H9 (cell line): Measurements from ENCODE around the gene PIPOX. TPM values are rescaled to one million over a fixed set of nuclear protein-coding genes. Genes with fewer than 3 reads are reported as not detected.

ENCODE experiments used
- DNase-seq: peaks from one replicate; pipeline ENCODE4 v3.0.0-alpha.2; 2017
- H2AFZ ChIP-seq: one replicate; pipeline ENCODE4 v1.6.1; 2013; ENCODE audit warnings: mild to moderate bottlenecking, low read length, control low read depth, moderate library complexity
- H2AK5ac ChIP-seq: 2 replicates; pipeline ENCODE4 v1.6.1; 2013; ENCODE audit warnings: low read length, control low read depth, mixed read lengths; ENCODE audit not compliant: insufficient read length
- H2BK120ac ChIP-seq: one replicate; pipeline ENCODE4 v1.6.1; 2013; ENCODE audit warnings: low read depth, mild to moderate bottlenecking, low read length, control low read depth, inconsistent platforms; ENCODE audit not compliant: poor library complexity, severe bottlenecking
- H2BK12ac ChIP-seq: 2 replicates; pipeline ENCODE4 v1.6.1; 2013; ENCODE audit warnings: low read length, control low read depth, mixed read lengths, low read depth; ENCODE audit not compliant: insufficient read length
- H2BK15ac ChIP-seq: 2 replicates; pipeline ENCODE4 v1.6.1; 2013; ENCODE audit warnings: low read depth, low read length, control low read depth
- H2BK20ac ChIP-seq: one replicate; pipeline ENCODE4 v1.6.1; 2013; ENCODE audit warnings: low read depth, mild to moderate bottlenecking, low read length, control low read depth, inconsistent platforms; ENCODE audit not compliant: poor library complexity, severe bottlenecking
- H2BK5ac ChIP-seq: 2 replicates; pipeline ENCODE4 v1.6.1; 2013; ENCODE audit warnings: low read length, control low read depth, mixed read lengths; ENCODE audit not compliant: insufficient read length
- H3K14ac ChIP-seq: 2 replicates; pipeline ENCODE4 v1.6.1; 2013; ENCODE audit warnings: low read length, control low read depth; ENCODE audit not compliant: insufficient read depth
- H3K18ac ChIP-seq: 2 replicates; pipeline ENCODE4 v1.6.1; 2013; ENCODE audit warnings: low read depth, mild to moderate bottlenecking, mixed read lengths, low read length, control low read depth; ENCODE audit not compliant: insufficient read length
- H3K23ac ChIP-seq: 2 replicates; pipeline ENCODE4 v1.6.1; 2013; ENCODE audit warnings: low read length, control low read depth, mixed read lengths, low read depth; ENCODE audit not compliant: insufficient read length
- H3K23me2 ChIP-seq: 2 replicates; pipeline ENCODE4 v1.6.1; 2013; ENCODE audit warnings: low read depth, mild to moderate bottlenecking, mixed read lengths, low read length, control low read depth; ENCODE audit not compliant: insufficient read length, poor library complexity, severe bottlenecking
- H3K27ac ChIP-seq: 2 replicates; pipeline ENCODE4 v1.5.1; 2013; ENCODE audit warnings: low read length, control low read depth, mixed read lengths, low read depth; ENCODE audit not compliant: insufficient read length
- H3K27me3 ChIP-seq: 2 replicates; pipeline ENCODE4 v1.6.1; 2013; ENCODE audit warnings: low read length, control low read depth, inconsistent platforms; ENCODE audit not compliant: insufficient read depth
- H3K4ac ChIP-seq: 2 replicates; pipeline ENCODE4 v1.6.1; 2013; ENCODE audit warnings: low read depth, mild to moderate bottlenecking, control low read depth, inconsistent platforms, low read length, moderate library complexity
- H3K4me1 ChIP-seq: 2 replicates; pipeline ENCODE4 v1.6.1; 2013; ENCODE audit warnings: low read length, control low read depth, inconsistent platforms; ENCODE audit not compliant: insufficient read depth
- H3K4me2 ChIP-seq: 2 replicates; pipeline ENCODE4 v1.6.1; 2013; ENCODE audit warnings: low read length, control low read depth, mixed read lengths; ENCODE audit not compliant: insufficient read length, insufficient read depth
- H3K56ac ChIP-seq: 2 replicates; pipeline ENCODE4 v1.6.1; 2013; ENCODE audit warnings: low read depth, mild to moderate bottlenecking, mixed read lengths, low read length, control low read depth; ENCODE audit not compliant: insufficient read length
- H3K79me1 ChIP-seq: 2 replicates; pipeline ENCODE4 v1.6.1; 2013; ENCODE audit warnings: low read depth, mild to moderate bottlenecking, moderate library complexity, low read length, control low read depth, inconsistent platforms; ENCODE audit not compliant: insufficient read depth, poor library complexity, severe bottlenecking
- H3K79me2 ChIP-seq: 2 replicates; pipeline ENCODE4 v1.6.1; 2013; ENCODE audit warnings: low read length, control low read depth, inconsistent platforms; ENCODE audit not compliant: insufficient read depth
- H3K9ac ChIP-seq: 2 replicates; pipeline ENCODE4 v1.6.1; 2013; ENCODE audit warnings: low read length, control low read depth, mixed read lengths; ENCODE audit not compliant: insufficient read length; ENCODE audit errors: extremely low read depth
- H3K9me3 ChIP-seq: one replicate; pipeline ENCODE4 v1.6.1; 2013; ENCODE audit warnings: low read depth, low read length, inconsistent platforms; ENCODE audit not compliant: control insufficient read depth
- H3T11ph ChIP-seq: one replicate; pipeline ENCODE4 v1.6.1; 2013; ENCODE audit warnings: mild to moderate bottlenecking, low read length, control low read depth, inconsistent platforms
- H4K20me1 ChIP-seq: one replicate; pipeline ENCODE4 v1.6.1; 2013; ENCODE audit not compliant: control insufficient read depth, insufficient read length, insufficient read depth
- H4K5ac ChIP-seq: 2 replicates; pipeline ENCODE4 v1.6.1; 2013; ENCODE audit warnings: low read depth, mild to moderate bottlenecking, mixed read lengths, low read length, control low read depth; ENCODE audit not compliant: insufficient read length
- H4K8ac ChIP-seq: replicated peaks from 2 replicates; pipeline ENCODE4 v1.6.1; 2013; ENCODE audit warnings: low read length, control low read depth, mixed read lengths, low read depth; ENCODE audit not compliant: insufficient read length
- H4K91ac ChIP-seq: 2 replicates; pipeline ENCODE4 v1.6.1; 2013; ENCODE audit warnings: low read depth, mild to moderate bottlenecking, moderate library complexity, mixed read lengths, low read length, control low read depth; ENCODE audit not compliant: insufficient read length
- H3K27ac Mint-ChIP-seq, 3 experiments: 2 replicates in 2 of 3; 3 replicates in 1 of 3; pipeline ENCODE4 v1.8.0; 2020 to 2021; ENCODE audit warnings: mixed read lengths in 3 of 3, mild to moderate bottlenecking in 1 of 3, moderate library complexity in 1 of 3
- H3K27me3 Mint-ChIP-seq: 2 replicates; pipeline ENCODE4 v1.8.0; 2021; ENCODE audit warnings: low read depth, mild to moderate bottlenecking, moderate library complexity, mixed read lengths
- H3K36me3 Mint-ChIP-seq, 3 experiments: 2 replicates in 2 of 3; 3 replicates in 1 of 3; pipeline ENCODE4 v1.8.0; 2020 to 2021; ENCODE audit warnings: low read depth in 3 of 3, mixed read lengths in 3 of 3; ENCODE audit not compliant: insufficient read depth in 1 of 3
- H3K4me1 Mint-ChIP-seq, 2 experiments: 2 replicates each; pipeline ENCODE4 v1.8.0; 2020; ENCODE audit warnings: mixed read lengths in 2 of 2
- H3K4me3 Mint-ChIP-seq, 2 experiments: 2 replicates in 1 of 2; 3 replicates in 1 of 2; pipeline ENCODE4 v1.8.0; 2020 to 2021; ENCODE audit warnings: mild to moderate bottlenecking in 2 of 2, mixed read lengths in 2 of 2, moderate library complexity in 1 of 2
- H3K9me3 Mint-ChIP-seq, 2 experiments: 2 replicates in 1 of 2; 3 replicates in 1 of 2; pipeline ENCODE4 v1.8.0; 2020; ENCODE audit warnings: mild to moderate bottlenecking in 2 of 2, mixed read lengths in 2 of 2, moderate library complexity in 1 of 2
- CTCF ChIP-seq: fragments of 200-600 bp; sonication (generic); conservative IDR thresholded peaks from 3 replicates; pipeline ENCODE4 v1.8.0; 2021; ENCODE audit warnings: antibody characterized with exemption, mild to moderate bottlenecking
- WGBS: extraction: QIAGEN DNeasy Blood & Tissue Kit; methylation state at CpG from one replicate; pipeline ENCODE4 v1.1.7; 2013; ENCODE audit warnings: missing lambda C conversion rate, low lambda C conversion rate, mixed read lengths; ENCODE audit not compliant: insufficient read length; ENCODE audit errors: extremely low coverage; 5-methylcytosine and 5-hydroxymethylcytosine counted together
- total RNA-seq: library from RNA; stranded (reverse); gene quantifications from 2 replicates; pipeline ENCODE4 v1.2.1, GENCODE V29; 2021

The PIPOX gene
- total RNA-seq, 1 experiment from 2014 or later: 30.1 TPM

DNA sequence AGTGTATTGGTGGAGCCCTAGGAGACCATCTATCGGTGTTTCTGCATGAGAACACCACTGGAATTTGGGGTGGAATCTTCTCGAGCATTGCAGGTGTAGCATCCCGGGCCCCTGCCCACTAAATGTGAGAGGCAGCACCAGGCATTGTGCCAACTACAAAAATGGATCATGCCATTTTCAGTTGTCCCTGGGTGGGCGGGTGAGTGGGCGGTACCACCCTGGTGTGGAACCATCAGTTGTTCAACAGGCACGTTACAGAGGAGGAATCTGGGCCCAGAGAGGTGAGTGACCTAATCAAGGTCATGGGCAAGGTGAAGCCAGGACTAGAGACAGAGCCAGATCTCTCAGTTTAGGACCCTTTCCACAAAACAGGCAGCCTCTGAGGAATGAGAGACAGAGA, 8.8 kb downstream of the PIPOX start:
- peaks cover 11% of the 10 kb centered on the region; the same call in 1 of the 2 replicates for H3K4me1 ChIP-seq
- no peaks in the 10 kb centered on the region for H3K23me2 ChIP-seq
- no peak overlapping the region for H2BK12ac ChIP-seq
- H3K9me3 ChIP-seq: no peaks in the 10 kb centered on the region
- no peak overlapping the region for H3K23ac ChIP-seq
- H3T11ph ChIP-seq: no peak overlapping the region
- H3K4me1 Mint-ChIP-seq: peaks cover 22 to 29% of the 10 kb centered on the region in 2 experiments
- H2BK5ac ChIP-seq: no peak overlapping the region
- H2AFZ ChIP-seq: no peak overlapping the region
- no peak overlapping the region for H3K4me3 Mint-ChIP-seq
- no peak for DNase-seq
- H3K14ac ChIP-seq: no peak overlapping the region
- no peaks in the 10 kb centered on the region for H3K27me3 Mint-ChIP-seq
- no peak overlapping the region for H3K4me2 ChIP-seq
- H2AK5ac ChIP-seq: no peak overlapping the region
- no peaks in the 10 kb centered on the region for H3K27me3 ChIP-seq
- WGBS: no CpG with 5 or more reads among the region's 6 CpGs
- H3K9me3 Mint-ChIP-seq: no peaks in the 10 kb centered on the region
- H3K18ac ChIP-seq: no peak overlapping the region
- no peak overlapping the region for H3K9ac ChIP-seq
- H4K91ac ChIP-seq: no peak overlapping the region
- TF ChIP-seq CTCF: no peak
- H2BK120ac ChIP-seq: no peak overlapping the region
- peak overlapping the region in 2 of 3 experiments; percentile 32 to 62; a peak in 2 of 7 replicates for H3K27ac Mint-ChIP-seq
- no peaks in the 10 kb centered on the region for H3K79me2 ChIP-seq
- no peak overlapping the region for H3K56ac ChIP-seq
- H2BK20ac ChIP-seq: no peak overlapping the region
- H3K4ac ChIP-seq: no peak overlapping the region
- H2BK15ac ChIP-seq: no peak overlapping the region
- peaks cover 0 to 20% (median 3%) of the 10 kb centered on the region in 3 experiments; a peak in 3 of 7 replicates for H3K36me3 Mint-ChIP-seq
- no peaks in the 10 kb centered on the region for H3K79me1 ChIP-seq
- no peak overlapping the region for H3K27ac ChIP-seq
- no peak overlapping the region for H4K8ac ChIP-seq
- H4K5ac ChIP-seq: no peak overlapping the region
- H4K20me1 ChIP-seq: no peaks in the 10 kb centered on the region
